Measurements from ENCODE around the gene EVL.

The EVL gene

GRCh38 chr14:100066962-100067361, 1.7 kb downstream of the EVL start:
- TF ChIP-seq CTCF (IDR thresholded peaks at IDR 0.05; ENCODE audit: insufficient read depth, missing control alignments), result no peak
- DNase-seq (ENCODE audit: insufficient read length, low spot score) (no peak), FAIRE-seq (no peak)

- FAIRE-seq (no peak), DNase-seq (ENCODE audit: insufficient read length, low spot score) (no peak)
- no peak for TF ChIP-seq CTCF (IDR thresholded peaks at IDR 0.05; ENCODE audit: insufficient read depth, missing control alignments)
These were observed 2.3 kb downstream of the EVL start for GRCh38 chr14:100067481-100067880.

GRCh38 chr14:100067971-100068959, 3.0 kb downstream of the EVL start:
- no peak for TF ChIP-seq CTCF (IDR thresholded peaks at IDR 0.05; ENCODE audit: insufficient read depth, missing control alignments)
- no peak for FAIRE-seq
- DNase-seq (ENCODE audit: insufficient read length, low spot score), result no peak

GRCh38 chr14:100069161-100069800, 4.1 kb downstream of the EVL start:
- DNase-seq (ENCODE audit: insufficient read length, low spot score) (no peak), FAIRE-seq (no peak)
- TF ChIP-seq CTCF (IDR thresholded peaks at IDR 0.05; ENCODE audit: insufficient read depth, missing control alignments), result no peak

GRCh38 chr14:100070310-100070709, 5.1 kb downstream of the EVL start:
- FAIRE-seq (no peak), DNase-seq (ENCODE audit: insufficient read length, low spot score) (no peak)
- no peak for TF ChIP-seq CTCF (IDR thresholded peaks at IDR 0.05; ENCODE audit: insufficient read depth, missing control alignments)

- no peak for FAIRE-seq
- no peak for DNase-seq (ENCODE audit: insufficient read length, low spot score)
- no peak for TF ChIP-seq CTCF (IDR thresholded peaks at IDR 0.05; ENCODE audit: insufficient read depth, missing control alignments)
These were observed 6.3 kb downstream of the EVL start for GRCh38 chr14:100071545-100071944.

Measured in D721Med (cell line).